ENCODE data around the gene SLC25A38. TPM values are rescaled to one million over a fixed set of nuclear protein-coding genes. Genes with fewer than 3 reads are reported as not detected.
A peak's percentile ranks its signal among the peaks of the same experiment; 100 is the strongest.

Gene SLC25A38
- total RNA-seq, 1 donor from 2014 or later: 34.4 TPM

DNA sequence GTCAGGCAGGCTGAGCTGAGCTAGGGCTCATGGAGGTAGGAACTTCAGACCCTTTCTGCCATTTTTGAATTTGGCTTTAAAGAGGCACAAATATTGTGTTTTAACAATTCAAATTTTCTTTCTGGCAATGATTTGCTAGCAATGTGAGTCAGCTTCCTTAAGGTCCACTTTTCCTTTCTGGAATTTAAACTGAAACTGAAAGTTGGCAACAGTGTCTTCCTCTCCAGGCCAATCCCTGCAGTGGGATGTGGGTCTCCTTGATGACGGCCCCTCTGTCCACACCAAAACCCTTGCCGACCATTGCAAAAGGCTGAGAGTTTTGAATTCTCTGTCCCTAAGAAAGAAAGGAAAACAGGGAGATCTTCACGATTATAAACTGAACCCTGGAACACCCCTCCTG, 50.5 kb downstream of the SLC25A38 start:
- Histone ChIP-seq H3K9ac (ENCODE audit: low read length) (no peak overlapping the region), H3K36me3 (ENCODE audit: insufficient read depth, low read length) (no peaks in the 10 kb centered on the region), H3K4me2 (ENCODE audit: low read length) (no peak overlapping the region), H2AFZ (ENCODE audit: low read depth, low read length) (peak overlapping the region; percentile 32), H3K4me1 (ENCODE audit: insufficient read depth, low read length) (no peaks in the 10 kb centered on the region), H3K79me2 (ENCODE audit: insufficient read depth, low read length) (no peaks in the 10 kb centered on the region), H4K20me1 (ENCODE audit: insufficient read depth, low read length) (no peaks in the 10 kb centered on the region), H3K27me3 (ENCODE audit: insufficient read depth, low read length) (no peaks in the 10 kb centered on the region), H3K27ac (ENCODE audit: low read depth, low read length) (no peak overlapping the region), H3K9me3 (ENCODE audit: insufficient read depth, low read depth, low read length) (no peaks in the 10 kb centered on the region), H3K4me3 (ENCODE audit: insufficient read depth, low read depth, low read length) (no peak overlapping the region)
- peak overlapping the region; percentile 83 for H3K27ac Mint-ChIP-seq (ENCODE audit: unreplicated experiment)
- no peaks in the 10 kb centered on the region for H3K36me3 Mint-ChIP-seq (ENCODE audit: low read depth, unreplicated experiment)
- H3K27me3 Mint-ChIP-seq (ENCODE audit: low read depth, unreplicated experiment): peaks cover 4% of the 10 kb centered on the region
- H3K9me3 Mint-ChIP-seq (ENCODE audit: unreplicated experiment): peaks cover 4% of the 10 kb centered on the region
- no peak for FAIRE-seq
- peak; percentile 44 for DNase-seq (ENCODE audit: low read depth)
- peaks cover 25% of the 10 kb centered on the region for H3K4me1 Mint-ChIP-seq (ENCODE audit: low read depth, unreplicated experiment)
- no peak for TF ChIP-seq EZH2 (IDR thresholded peaks at IDR 0.05; ENCODE audit: insufficient read depth, low read length)
- TF ChIP-seq, protein P1, sequence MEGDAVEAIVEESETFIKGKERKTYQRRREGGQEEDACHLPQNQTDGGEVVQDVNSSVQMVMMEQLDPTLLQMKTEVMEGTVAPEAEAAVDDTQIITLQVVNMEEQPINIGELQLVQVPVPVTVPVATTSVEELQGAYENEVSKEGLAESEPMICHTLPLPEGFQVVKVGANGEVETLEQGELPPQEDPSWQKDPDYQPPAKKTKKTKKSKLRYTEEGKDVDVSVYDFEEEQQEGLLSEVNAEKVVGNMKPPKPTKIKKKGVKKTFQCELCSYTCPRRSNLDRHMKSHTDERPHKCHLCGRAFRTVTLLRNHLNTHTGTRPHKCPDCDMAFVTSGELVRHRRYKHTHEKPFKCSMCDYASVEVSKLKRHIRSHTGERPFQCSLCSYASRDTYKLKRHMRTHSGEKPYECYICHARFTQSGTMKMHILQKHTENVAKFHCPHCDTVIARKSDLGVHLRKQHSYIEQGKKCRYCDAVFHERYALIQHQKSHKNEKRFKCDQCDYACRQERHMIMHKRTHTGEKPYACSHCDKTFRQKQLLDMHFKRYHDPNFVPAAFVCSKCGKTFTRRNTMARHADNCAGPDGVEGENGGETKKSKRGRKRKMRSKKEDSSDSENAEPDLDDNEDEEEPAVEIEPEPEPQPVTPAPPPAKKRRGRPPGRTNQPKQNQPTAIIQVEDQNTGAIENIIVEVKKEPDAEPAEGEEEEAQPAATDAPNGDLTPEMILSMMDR (IDR thresholded peaks at IDR 0.05; ENCODE audit: insufficient read depth, low read depth, low read length): no peak
- H3K4me3 Mint-ChIP-seq (ENCODE audit: unreplicated experiment): no peak overlapping the region

DNA sequence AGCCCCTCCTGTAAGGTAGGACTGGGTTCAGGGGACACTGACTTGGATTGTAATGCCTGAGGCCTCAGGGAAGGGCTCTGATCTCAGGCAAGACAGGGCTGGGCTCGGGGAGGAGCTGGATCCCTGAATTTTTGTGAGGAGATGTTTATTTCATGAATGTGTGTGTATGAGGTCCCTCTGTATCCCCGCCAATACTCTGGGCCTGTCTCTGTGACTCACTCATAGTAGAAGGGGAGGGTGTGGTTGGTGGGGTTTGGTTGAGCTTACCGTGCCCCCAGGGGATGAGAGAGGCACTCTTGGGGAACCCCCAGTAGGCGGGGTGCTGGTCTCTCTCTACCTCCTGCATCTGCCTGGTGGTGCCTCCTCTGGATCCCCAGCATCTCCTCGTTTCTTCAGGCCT, 51.4 kb downstream of the SLC25A38 start:
- Histone ChIP-seq H3K79me2 (ENCODE audit: insufficient read depth, low read length) (no peaks in the 10 kb centered on the region), H3K9me3 (ENCODE audit: insufficient read depth, low read depth, low read length) (no peaks in the 10 kb centered on the region), H3K4me2 (ENCODE audit: low read length) (no peak overlapping the region), H3K27ac (ENCODE audit: low read depth, low read length) (no peak overlapping the region), H4K20me1 (ENCODE audit: insufficient read depth, low read length) (no peaks in the 10 kb centered on the region), H2AFZ (ENCODE audit: low read depth, low read length) (no peak overlapping the region), H3K4me3 (ENCODE audit: insufficient read depth, low read depth, low read length) (no peak overlapping the region), H3K9ac (ENCODE audit: low read length) (no peak overlapping the region), H3K27me3 (ENCODE audit: insufficient read depth, low read length) (no peaks in the 10 kb centered on the region), H3K36me3 (ENCODE audit: insufficient read depth, low read length) (no peaks in the 10 kb centered on the region), H3K4me1 (ENCODE audit: insufficient read depth, low read length) (no peaks in the 10 kb centered on the region)
- no peak for FAIRE-seq
- DNase-seq (ENCODE audit: low read depth): no peak
- Mint-ChIP-seq H3K4me3 (ENCODE audit: unreplicated experiment) (no peak overlapping the region), H3K27me3 (ENCODE audit: low read depth, unreplicated experiment) (peaks cover 4% of the 10 kb centered on the region), H3K27ac (ENCODE audit: unreplicated experiment) (no peak overlapping the region), H3K36me3 (ENCODE audit: low read depth, unreplicated experiment) (no peaks in the 10 kb centered on the region), H3K9me3 (ENCODE audit: unreplicated experiment) (peaks cover 1% of the 10 kb centered on the region), H3K4me1 (ENCODE audit: low read depth, unreplicated experiment) (peaks cover 22% of the 10 kb centered on the region)
- TF ChIP-seq, protein P1 (IDR thresholded peaks at IDR 0.05; ENCODE audit: insufficient read depth, low read depth, low read length): no peak
- no peak for TF ChIP-seq EZH2 (IDR thresholded peaks at IDR 0.05; ENCODE audit: insufficient read depth, low read length)

DNA sequence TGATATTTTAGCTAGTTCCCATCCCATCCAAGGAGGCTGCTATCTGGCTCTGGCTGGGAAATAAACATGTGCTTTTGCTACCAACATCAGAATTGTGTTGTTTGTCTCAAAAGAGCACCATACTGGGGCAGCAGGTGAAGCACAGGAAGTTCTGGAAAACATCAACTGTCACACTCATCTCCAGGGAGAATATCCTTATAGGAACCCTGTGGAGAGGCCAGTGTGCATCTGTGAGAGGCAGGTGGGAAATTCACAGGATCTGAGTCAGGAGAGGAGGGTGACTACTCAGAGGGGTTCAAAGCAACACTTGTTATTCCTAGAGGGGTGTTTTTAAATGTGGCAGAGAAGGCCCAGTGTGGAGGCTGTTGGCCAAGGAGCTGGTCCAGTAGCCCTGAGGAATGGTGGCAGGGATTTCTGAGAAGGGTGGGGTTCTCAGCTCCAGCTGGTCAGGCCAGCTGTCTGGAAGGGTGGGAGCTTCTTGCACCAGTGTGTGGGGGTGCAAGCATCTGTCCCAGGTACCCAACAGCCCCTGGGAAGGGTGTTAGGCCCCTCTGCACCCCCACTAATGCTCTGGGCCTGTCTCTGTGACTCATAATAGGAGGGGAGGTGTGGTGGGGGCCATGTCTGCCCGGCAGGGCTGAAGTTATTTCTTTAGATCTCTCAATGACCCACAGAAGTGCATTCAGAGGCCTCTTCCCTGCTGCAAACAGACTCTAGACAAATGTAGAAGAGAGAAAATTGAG, 52.0 kb downstream of the SLC25A38 start:
- no peaks in the 10 kb centered on the region for H3K27me3 Mint-ChIP-seq (ENCODE audit: low read depth, unreplicated experiment)
- no peak overlapping the region for H2AFZ ChIP-seq (ENCODE audit: low read depth, low read length)
- H3K9me3 Mint-ChIP-seq (ENCODE audit: unreplicated experiment): no peaks in the 10 kb centered on the region
- no peak overlapping the region for H3K4me3 ChIP-seq (ENCODE audit: insufficient read depth, low read depth, low read length)
- no peaks in the 10 kb centered on the region for H3K36me3 Mint-ChIP-seq (ENCODE audit: low read depth, unreplicated experiment)
- H3K36me3 ChIP-seq (ENCODE audit: insufficient read depth, low read length): no peaks in the 10 kb centered on the region
- H3K27me3 ChIP-seq (ENCODE audit: insufficient read depth, low read length): no peaks in the 10 kb centered on the region
- no peak overlapping the region for H3K27ac Mint-ChIP-seq (ENCODE audit: unreplicated experiment)
- H3K4me2 ChIP-seq (ENCODE audit: low read length): no peak overlapping the region
- H3K9ac ChIP-seq (ENCODE audit: low read length): no peak overlapping the region
- no peaks in the 10 kb centered on the region for H3K4me1 ChIP-seq (ENCODE audit: insufficient read depth, low read length)
- TF ChIP-seq EZH2 (IDR thresholded peaks at IDR 0.05; ENCODE audit: insufficient read depth, low read length): no peak
- TF ChIP-seq, protein P1 (IDR thresholded peaks at IDR 0.05; ENCODE audit: insufficient read depth, low read depth, low read length): no peak
- FAIRE-seq (no peak), DNase-seq (ENCODE audit: low read depth) (no peak)
- H3K4me3 Mint-ChIP-seq (ENCODE audit: unreplicated experiment): no peak overlapping the region
- no peak overlapping the region for H3K27ac ChIP-seq (ENCODE audit: low read depth, low read length)
- no peaks in the 10 kb centered on the region for H4K20me1 ChIP-seq (ENCODE audit: insufficient read depth, low read length)
- H3K9me3 ChIP-seq (ENCODE audit: insufficient read depth, low read depth, low read length): no peaks in the 10 kb centered on the region
- H3K79me2 ChIP-seq (ENCODE audit: insufficient read depth, low read length): no peaks in the 10 kb centered on the region
- peaks cover 17% of the 10 kb centered on the region for H3K4me1 Mint-ChIP-seq (ENCODE audit: low read depth, unreplicated experiment)
